Sigmoid colon (tissue), 4 donors: ENCODE results near the gene GLMP.

Experiments
- EP300 ChIP-seq, 4 donors: sonication (generic); formaldehyde crosslinking; IDR thresholded peaks; one replicate each; pipeline ENCODE4 v1.6.1; 2017; ENCODE audit warnings: antibody characterized with exemption in 4 of 4
- POLR2A ChIP-seq, 2 donors: fragments of 450-650 bp; IDR thresholded peaks; one replicate each; pipeline ENCODE4 v1.6.1; 2016; ENCODE audit warnings: antibody characterized with exemption in 2 of 2, mild to moderate bottlenecking in 2 of 2, moderate library complexity in 2 of 2
- POLR2AphosphoS5 ChIP-seq, 4 donors: sonication (generic); formaldehyde crosslinking; IDR thresholded peaks; one replicate each; pipeline ENCODE4 v1.6.1; 2017; ENCODE audit warnings: antibody characterized with exemption in 4 of 4
- TF ChIP-seq, protein P1 (sequence below), 4 experiments: fragments of 450-650 bp in 3 of 4; fragments of 200-600 bp in 1 of 4; IDR thresholded peaks; one replicate each; pipeline ENCODE4 v1.5.1; 2016 to 2019; ENCODE audit warnings: antibody characterized with exemption in 4 of 4, mild to moderate bottlenecking in 3 of 4, moderate library complexity in 2 of 4

DNA sequence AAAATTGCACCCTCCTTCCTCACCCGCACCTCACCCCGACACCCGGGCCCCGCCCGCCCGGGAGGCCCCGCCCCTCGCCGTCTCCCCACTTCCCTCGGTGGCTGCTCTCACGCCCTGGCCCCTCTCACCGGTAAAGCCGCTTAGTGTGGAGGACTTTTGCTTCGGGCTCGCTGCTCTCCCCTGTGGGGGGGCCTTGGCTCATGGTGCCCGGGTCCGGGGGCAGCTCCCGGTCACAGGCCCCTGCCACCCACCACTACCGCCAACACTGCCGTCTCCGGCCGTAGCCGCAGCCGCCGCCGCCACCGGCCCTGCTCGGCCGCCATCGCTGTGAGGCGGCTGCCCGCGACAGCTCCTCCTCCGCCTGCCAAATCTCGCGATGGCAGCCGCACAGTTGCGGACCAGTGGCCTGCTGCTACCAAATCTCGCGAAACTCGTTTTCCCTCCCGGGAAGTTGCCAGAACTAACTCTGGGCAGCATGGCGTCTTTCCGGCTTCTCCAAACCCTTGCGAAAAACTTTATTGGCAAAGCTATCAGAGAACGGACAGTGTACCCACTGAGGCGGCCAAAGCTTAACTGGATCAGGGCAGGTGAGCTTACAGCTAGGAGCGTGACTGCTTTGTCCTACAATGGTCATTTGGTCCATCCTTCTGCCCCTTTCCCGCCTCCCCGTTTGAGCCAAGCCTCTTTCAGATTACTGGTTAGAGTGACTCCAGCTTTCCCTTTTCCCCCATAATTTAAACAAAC is 12.8 kb downstream of the GLMP start, which contains the start of gene SMG5:
- TF ChIP-seq, protein P1, sequence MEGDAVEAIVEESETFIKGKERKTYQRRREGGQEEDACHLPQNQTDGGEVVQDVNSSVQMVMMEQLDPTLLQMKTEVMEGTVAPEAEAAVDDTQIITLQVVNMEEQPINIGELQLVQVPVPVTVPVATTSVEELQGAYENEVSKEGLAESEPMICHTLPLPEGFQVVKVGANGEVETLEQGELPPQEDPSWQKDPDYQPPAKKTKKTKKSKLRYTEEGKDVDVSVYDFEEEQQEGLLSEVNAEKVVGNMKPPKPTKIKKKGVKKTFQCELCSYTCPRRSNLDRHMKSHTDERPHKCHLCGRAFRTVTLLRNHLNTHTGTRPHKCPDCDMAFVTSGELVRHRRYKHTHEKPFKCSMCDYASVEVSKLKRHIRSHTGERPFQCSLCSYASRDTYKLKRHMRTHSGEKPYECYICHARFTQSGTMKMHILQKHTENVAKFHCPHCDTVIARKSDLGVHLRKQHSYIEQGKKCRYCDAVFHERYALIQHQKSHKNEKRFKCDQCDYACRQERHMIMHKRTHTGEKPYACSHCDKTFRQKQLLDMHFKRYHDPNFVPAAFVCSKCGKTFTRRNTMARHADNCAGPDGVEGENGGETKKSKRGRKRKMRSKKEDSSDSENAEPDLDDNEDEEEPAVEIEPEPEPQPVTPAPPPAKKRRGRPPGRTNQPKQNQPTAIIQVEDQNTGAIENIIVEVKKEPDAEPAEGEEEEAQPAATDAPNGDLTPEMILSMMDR (IDR thresholded peaks at IDR 0.05) = no peak
- TF ChIP-seq EP300 (IDR thresholded peaks at IDR 0.05) = peak in 2 of 4 donors; percentile 5 to 68
- peak; percentile 77 to 96 (median 88) for TF ChIP-seq POLR2AphosphoS5 (IDR thresholded peaks at IDR 0.05)
- peak; percentile 61 to 87 for TF ChIP-seq POLR2A (IDR thresholded peaks at IDR 0.05)
